ENCODE measurements around the gene MAPK9.

Gene MAPK9

GRCh38 chr5:180251887-180252286 is 40.0 kb downstream of the MAPK9 start:
- in situ Hi-C loops (cut with MboI; ENCODE audit: low pct_unique_long_range_greater_than_20kb, low sequenced_read_pairs), result no loop called here
- DNase-seq, result no peak

GRCh38 chr5:180251141-180251540 is 40.7 kb downstream of the MAPK9 start:
- no peak for DNase-seq
- in situ Hi-C loops (cut with MboI; ENCODE audit: low pct_unique_long_range_greater_than_20kb, low sequenced_read_pairs), result no loop called here

GRCh38 chr5:180250329-180250728 is 41.6 kb downstream of the MAPK9 start:
- in situ Hi-C loops (cut with MboI; ENCODE audit: low pct_unique_long_range_greater_than_20kb, low sequenced_read_pairs), result no loop called here
- DNase-seq, result no peak

- no peak for DNase-seq
- in situ Hi-C loops (cut with MboI; ENCODE audit: low pct_unique_long_range_greater_than_20kb, low sequenced_read_pairs), result no loop called here
Observed at GRCh38 chr5:180241600-180241999, 50.3 kb downstream of the MAPK9 start.

- no peak for DNase-seq
- in situ Hi-C loops (cut with MboI; ENCODE audit: low pct_unique_long_range_greater_than_20kb, low sequenced_read_pairs), result no loop called here
Observed at GRCh38 chr5:180238631-180239030, 53.3 kb downstream of the MAPK9 start.

GRCh38 chr5:180235846-180236245 is 56.0 kb downstream of the MAPK9 start:
- DNase-seq, result no peak

GRCh38 chr5:180235077-180235476 is 56.8 kb downstream of the MAPK9 start:
- no peak for DNase-seq
- in situ Hi-C loops (cut with MboI; ENCODE audit: low pct_unique_long_range_greater_than_20kb, low sequenced_read_pairs), result no loop called here

More at GRCh38 chr5:180235846-180236245, 56.0 kb downstream of the MAPK9 start:
- in situ Hi-C loops (cut with MboI; ENCODE audit: low pct_unique_long_range_greater_than_20kb, low sequenced_read_pairs), result no loop called here

- no peak for DNase-seq
- in situ Hi-C loops (cut with MboI; ENCODE audit: low pct_unique_long_range_greater_than_20kb, low sequenced_read_pairs), result no loop called here
Observed at GRCh38 chr5:180234271-180234670, 57.6 kb downstream of the MAPK9 start.

- in situ Hi-C loops (cut with MboI; ENCODE audit: low pct_unique_long_range_greater_than_20kb, low sequenced_read_pairs), result no loop called here
- DNase-seq, result no peak
Observed at GRCh38 chr5:180233729-180234128, 58.2 kb downstream of the MAPK9 start.

GRCh38 chr5:180230017-180230416 is 61.9 kb downstream of the MAPK9 start:
- DNase-seq, result no peak
- in situ Hi-C loops (cut with MboI; ENCODE audit: low pct_unique_long_range_greater_than_20kb, low sequenced_read_pairs), result no loop called here

GRCh38 chr5:180222056-180222455 is 69.8 kb downstream of the MAPK9 start:
- no peak for DNase-seq
- in situ Hi-C loops (cut with MboI; ENCODE audit: low pct_unique_long_range_greater_than_20kb, low sequenced_read_pairs), result no loop called here

GRCh38 chr5:180217797-180218196 is 74.1 kb downstream of the MAPK9 start:
- DNase-seq, result no peak
- in situ Hi-C loops (cut with MboI; ENCODE audit: low pct_unique_long_range_greater_than_20kb, low sequenced_read_pairs), result no loop called here

- DNase-seq, result no peak
- in situ Hi-C loops (cut with MboI; ENCODE audit: low pct_unique_long_range_greater_than_20kb, low sequenced_read_pairs), result no loop called here
Observed at GRCh38 chr5:180216646-180217171, 75.2 kb downstream of the MAPK9 start.

- in situ Hi-C loops (cut with MboI; ENCODE audit: low pct_unique_long_range_greater_than_20kb, low sequenced_read_pairs), result no loop called here
- no peak for DNase-seq
Observed at GRCh38 chr5:180215783-180216630, 75.9 kb downstream of the MAPK9 start.

- no peak for DNase-seq
- in situ Hi-C loops (cut with MboI; ENCODE audit: low pct_unique_long_range_greater_than_20kb, low sequenced_read_pairs), result no loop called here
Observed at GRCh38 chr5:180214870-180215770, 76.8 kb downstream of the MAPK9 start.

GRCh38 chr5:180213657-180214207 is 78.2 kb downstream of the MAPK9 start:
- no peak for DNase-seq
- in situ Hi-C loops (cut with MboI; ENCODE audit: low pct_unique_long_range_greater_than_20kb, low sequenced_read_pairs), result no loop called here

GRCh38 chr5:180213256-180213600 is 78.7 kb downstream of the MAPK9 start:
- DNase-seq, result no peak
- in situ Hi-C loops (cut with MboI; ENCODE audit: low pct_unique_long_range_greater_than_20kb, low sequenced_read_pairs), result no loop called here

GRCh38 chr5:180212363-180213255 is 79.3 kb downstream of the MAPK9 start:
- DNase-seq, result no peak
- in situ Hi-C loops (cut with MboI; ENCODE audit: low pct_unique_long_range_greater_than_20kb, low sequenced_read_pairs), result no loop called here

GRCh38 chr5:180211761-180212035 is 80.2 kb downstream of the MAPK9 start:
- no peak for DNase-seq
- in situ Hi-C loops (cut with MboI; ENCODE audit: low pct_unique_long_range_greater_than_20kb, low sequenced_read_pairs), result no loop called here
